GM12892 (cell line): Measurements from ENCODE around the gene IQCE.
"Not testable (repeated sequence)": the region's sequence is repeated elsewhere in the genome, so short reads cannot be mapped to it uniquely, and the experiment has no call there.

Experiments
- DNase-seq: peaks from one replicate; pipeline ENCODE4 v3.0.0; 2011; ENCODE audit not compliant: insufficient read length
- FAIRE-seq: peaks from 2 replicates; lab custom pipeline; 2011; peaks lifted over from hg19 to GRCh38; lab: Jason Lieb, UNC
- POLR2A ChIP-seq: IDR thresholded peaks from 2 replicates; pipeline ENCODE4 v1.6.1; 2011; ENCODE audit warnings: low read depth, low read length, control low read depth
- POLR2AphosphoS5 ChIP-seq: IDR thresholded peaks from 2 replicates; pipeline ENCODE4 v1.6.1; 2011; ENCODE audit warnings: low read depth, low read length, control low read depth
- TAF1 ChIP-seq: IDR thresholded peaks from 2 replicates; pipeline ENCODE4 v1.6.1; 2011; ENCODE audit warnings: low read depth, mild to moderate bottlenecking, control low read depth, low read length, borderline replicate concordance

Gene IQCE

DNA sequence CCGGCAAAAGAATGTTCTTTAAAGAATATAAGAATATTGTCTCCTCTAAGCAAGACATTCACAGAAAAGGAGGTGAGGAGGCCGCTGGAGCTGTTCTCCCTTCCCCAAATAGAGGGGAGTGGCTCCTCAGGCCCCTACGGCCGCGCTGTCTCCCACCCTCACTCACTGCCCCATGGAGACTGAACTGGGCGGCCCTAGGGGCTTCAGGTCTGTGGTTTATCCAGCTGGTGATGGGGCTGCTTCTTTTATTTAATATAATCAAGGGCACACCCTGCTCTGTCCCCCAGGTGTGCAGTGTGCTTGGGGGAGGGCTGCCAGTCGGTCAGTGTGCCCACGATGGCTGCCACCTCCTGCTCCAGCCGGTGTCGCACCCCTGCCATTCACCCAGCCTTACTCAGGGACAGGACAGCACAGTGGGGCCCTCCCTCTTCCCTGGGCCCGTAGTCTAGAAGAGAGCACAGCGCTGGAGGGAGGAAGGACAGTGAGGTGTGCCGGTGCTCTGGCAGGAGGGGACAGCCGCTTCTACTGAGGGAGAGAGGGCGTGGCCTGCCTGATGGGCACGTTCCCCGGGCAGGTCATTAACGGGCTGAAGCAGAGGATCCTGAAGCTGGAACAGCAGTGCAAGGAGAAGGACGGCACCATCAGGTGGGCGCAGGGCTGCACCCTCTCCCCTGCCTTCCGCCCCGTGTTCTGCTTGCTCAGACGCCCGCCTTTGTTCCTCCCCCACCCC, 23.4 kb downstream of the IQCE start:
- no peak for TF ChIP-seq TAF1
- TF ChIP-seq POLR2AphosphoS5, result no peak
- no peak for TF ChIP-seq POLR2A
- FAIRE-seq, result no peak
- no peak for DNase-seq

DNA sequence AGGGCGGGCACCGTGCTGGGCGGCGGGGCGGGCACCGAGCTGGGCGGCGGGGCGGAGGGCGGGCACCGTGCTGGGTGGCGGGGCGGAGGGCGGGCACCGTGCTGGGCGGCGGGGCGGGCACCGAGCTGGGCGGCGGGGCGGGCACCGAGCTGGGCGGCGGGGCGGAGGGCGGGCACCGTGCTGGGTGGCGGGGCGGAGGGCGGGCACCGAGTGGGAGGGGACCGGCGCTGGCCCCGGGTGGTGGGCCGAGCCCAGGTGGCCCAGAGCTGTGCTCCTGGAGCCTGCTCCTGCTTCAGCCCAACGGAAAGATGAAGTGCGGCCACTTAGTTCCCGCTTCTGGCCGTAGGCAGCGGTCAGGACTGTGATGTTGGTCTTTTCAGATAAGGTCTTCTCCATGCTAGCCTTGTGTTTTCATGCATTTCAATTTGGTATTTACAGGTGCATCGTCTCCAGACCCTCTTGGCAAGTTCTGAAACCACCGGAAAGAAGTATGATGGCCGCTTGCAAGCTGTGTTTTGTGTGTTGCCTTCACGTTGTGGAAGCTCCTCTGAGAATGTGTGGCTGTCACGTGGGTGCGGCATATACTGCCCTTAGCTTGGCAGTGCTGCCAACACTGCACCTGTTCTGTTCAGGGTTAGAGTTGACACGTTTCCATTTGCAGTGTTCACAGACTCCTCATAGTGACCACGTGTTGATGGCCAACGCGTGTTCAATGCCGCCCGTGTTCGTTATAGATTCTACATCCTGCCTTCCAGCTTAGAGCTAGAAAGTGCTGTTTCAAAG, 25.2 kb downstream of the IQCE start:
- TF ChIP-seq POLR2AphosphoS5, result no peak
- no peak for TF ChIP-seq TAF1
- TF ChIP-seq POLR2A, result no peak
- DNase-seq (no peak), FAIRE-seq (no peak)

DNA sequence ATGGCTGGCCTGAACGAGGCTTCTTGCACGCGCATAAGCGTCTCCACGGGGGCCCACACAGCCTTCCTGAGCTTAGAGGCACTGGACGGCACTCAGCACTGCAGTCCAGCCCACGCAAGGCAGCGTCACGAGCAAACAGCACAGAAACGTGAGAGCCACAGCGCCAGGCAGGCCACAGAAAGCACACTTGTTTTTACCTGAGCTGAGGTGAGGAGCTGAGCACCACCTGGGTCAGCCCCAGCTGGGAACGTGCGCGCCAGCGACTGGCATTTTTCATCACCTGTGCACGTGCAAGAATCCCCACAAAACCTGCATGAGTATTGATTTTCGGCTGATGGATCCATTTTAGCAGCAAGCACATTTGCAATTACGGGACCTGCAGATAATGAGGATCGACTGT, 26.7 kb downstream of the IQCE start:
- no peak for DNase-seq
- no peak for FAIRE-seq
- TF ChIP-seq POLR2AphosphoS5 (no peak), POLR2A (no peak), TAF1 (no peak)

DNA sequence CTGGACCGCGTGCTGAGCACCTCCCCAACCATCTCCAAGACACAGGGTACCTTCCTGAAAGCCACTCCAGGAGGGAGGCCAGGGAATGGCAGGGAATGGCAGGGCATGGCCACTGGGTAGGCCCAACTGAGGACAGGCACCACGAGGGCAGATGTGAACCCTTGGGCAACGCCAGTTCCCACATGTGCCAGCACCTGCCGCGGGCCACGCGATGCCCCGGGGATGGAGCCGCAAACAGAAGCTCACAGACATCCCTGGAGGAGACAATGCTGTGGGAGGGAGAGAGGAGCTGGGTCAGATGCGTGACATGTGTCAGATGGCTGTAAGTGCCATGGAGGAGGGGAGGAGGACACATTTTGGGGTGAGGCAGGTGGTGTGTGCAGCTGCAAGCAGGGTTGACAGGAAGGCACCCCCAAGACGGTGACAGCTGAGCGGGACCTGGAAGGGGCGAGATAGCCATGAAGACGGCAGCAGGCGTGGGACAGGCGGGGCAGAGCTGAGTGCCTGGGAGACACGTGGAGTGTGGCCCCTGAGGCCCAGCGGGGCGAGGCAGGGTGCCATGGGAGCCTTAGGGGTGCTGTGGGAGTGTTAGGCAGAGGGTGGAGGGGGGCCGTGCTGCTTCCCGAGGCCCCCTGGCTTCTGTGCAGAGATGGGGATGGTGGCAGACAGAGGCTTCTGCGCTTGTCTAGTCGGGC, 27.7 kb downstream of the IQCE start:
- FAIRE-seq, result no peak
- no peak for DNase-seq
- no peak for TF ChIP-seq TAF1
- TF ChIP-seq POLR2AphosphoS5, result no peak
- no peak for TF ChIP-seq POLR2A

DNA sequence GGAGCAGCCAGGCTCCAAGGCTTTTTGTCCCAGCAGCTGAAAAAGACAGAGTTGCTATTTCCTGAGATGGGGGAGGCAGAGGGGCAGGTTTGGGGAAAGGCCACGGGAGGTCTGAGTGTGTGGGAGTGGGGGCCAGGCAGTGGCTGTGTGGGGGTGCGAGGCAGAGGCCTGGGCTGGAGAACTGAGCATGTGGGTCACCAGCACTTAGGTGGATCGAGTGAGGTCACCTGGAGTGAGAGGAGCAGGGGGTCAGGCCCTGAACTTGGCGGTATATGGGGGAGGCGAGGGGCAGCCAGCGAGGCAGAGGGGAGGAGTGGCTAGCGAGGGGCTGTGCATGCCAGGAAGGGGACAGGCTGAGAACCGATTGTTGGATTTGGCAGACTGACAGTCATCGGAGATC, 28.4 kb downstream of the IQCE start:
- FAIRE-seq (no peak), DNase-seq (no peak)
- TF ChIP-seq POLR2AphosphoS5, result no peak
- no peak for TF ChIP-seq TAF1
- TF ChIP-seq POLR2A, result no peak

DNA sequence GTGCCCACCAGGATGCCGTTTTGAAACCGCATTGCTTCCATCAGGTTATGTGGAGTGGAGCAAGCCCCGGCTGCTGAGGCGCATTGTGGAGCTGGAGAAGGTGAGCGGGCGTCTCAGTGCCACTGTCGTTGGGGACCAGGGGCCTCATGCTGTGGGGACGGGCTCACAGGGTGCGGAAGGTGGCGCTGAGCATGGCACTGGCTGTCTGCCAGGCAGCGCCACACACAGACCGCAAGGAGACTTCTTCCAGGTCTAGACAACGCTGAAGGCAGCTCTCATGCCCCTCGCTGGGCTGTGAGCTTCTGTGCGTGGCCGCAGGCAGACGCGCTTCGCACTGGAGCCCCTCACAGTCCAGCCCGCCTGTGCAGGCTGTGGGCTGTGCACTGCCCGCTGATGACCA, 29.0 kb downstream of the IQCE start:
- FAIRE-seq (no peak), DNase-seq (no peak)
- no peak for TF ChIP-seq TAF1

DNA sequence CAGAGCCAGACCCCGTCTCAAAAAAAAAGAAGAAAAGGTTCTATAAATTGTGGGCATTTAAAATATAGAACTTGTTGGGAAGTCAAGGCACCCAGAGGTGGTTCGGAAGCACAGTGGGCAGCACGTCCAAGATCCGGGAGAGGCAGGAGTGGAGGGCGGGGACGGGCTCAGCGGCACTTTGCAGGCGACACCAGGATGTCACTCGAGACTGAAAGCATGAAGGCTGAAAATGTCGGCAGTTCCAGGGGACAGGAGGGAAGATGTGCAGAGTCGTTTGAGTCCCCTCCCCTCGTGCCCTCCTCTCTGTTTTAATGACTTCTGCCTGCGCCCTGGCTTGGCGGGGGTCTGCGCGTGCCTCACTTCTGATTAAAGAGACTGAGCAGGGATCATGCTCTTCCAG, 30.6 kb downstream of the IQCE start:
- FAIRE-seq (no peak), DNase-seq (no peak)
- TF ChIP-seq POLR2A (no peak), TAF1 (no peak), POLR2AphosphoS5 (no peak)

DNA sequence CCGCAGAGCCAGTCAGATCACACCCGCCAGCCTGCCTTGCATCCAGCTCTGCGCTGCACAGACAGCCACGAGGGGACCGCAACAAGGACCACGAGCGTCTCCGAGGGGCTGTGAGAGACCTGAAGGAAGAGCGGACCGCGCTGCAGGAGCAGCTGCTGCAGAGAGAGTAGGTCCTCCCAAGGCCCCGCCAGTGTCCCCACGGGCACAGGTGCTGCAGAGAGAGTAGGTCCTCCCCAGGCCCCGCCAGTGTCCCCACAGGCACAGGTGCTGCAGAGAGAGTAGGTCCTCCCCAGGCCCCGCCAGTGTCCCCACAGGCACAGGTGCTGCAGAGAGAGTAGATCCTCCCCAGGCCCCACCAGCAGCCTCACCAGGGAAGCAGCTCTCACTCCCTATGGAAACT, 31.2 kb downstream of the IQCE start:
- DNase-seq, FAIRE-seq: not testable (repeated sequence)

DNA sequence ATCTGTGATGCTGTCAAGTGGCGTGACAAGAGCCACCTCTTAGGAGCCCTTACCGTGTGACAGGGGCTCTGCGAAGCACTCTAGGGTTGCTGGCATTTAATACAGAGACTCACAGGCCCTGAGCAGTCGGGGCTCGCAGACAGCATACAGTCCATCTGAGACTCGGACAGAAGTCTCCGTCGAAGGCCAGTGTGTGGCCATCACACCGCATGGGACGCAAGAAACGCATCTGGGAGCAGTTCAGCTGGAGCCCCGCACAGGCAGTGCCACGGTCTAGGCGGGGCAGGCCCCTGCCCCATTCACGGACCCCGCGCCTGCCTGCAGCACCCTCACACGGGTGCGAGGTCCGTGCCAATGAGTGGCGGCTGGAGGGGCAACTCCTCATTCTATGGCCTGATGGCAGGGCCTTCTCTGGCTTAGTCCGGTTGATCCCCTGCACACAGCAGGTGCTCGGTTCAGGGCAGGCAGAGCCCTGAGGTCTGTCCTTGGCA, 33.6 kb downstream of the IQCE start:
- FAIRE-seq, result no peak
- TF ChIP-seq POLR2A, result no peak
- no peak for TF ChIP-seq POLR2AphosphoS5
- no peak for TF ChIP-seq TAF1
- DNase-seq, result no peak

DNA sequence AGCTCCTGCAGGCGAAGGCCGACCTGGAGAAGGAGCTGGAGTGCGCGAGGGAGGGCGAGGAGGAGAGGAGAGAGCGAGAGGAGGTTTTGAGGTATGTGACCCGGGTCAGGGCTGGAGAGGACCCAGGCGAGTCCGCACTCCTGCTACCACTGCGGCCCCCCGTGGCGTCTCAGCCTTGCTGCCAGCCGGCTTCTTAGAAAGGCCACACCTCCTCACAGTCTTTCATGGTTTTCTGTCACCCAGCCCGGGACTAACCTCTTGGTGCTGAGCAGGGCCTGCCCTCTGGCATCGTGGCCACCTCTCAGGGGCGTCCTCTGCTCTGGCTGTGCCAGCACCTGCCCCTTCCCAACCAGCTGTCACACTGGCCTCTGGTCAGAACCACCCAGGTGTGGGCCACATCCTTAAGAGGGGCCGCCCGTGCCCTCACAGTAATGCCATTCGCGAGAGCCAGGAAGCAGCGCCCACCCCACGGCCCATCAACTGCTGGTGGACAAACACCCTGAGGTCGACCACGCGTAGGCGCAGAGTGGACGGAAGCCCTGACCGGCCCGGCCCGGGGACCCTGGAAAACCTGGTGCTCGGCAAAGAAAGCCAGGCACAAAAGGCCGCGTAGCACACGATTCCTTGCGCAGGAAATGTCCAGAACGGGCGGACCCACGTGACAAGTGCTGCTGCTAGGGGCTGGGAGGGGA, 34.4 kb downstream of the IQCE start:
- no peak for TF ChIP-seq TAF1
- no peak for TF ChIP-seq POLR2A
- no peak for TF ChIP-seq POLR2AphosphoS5
- no peak for DNase-seq
- FAIRE-seq, result no peak

DNA sequence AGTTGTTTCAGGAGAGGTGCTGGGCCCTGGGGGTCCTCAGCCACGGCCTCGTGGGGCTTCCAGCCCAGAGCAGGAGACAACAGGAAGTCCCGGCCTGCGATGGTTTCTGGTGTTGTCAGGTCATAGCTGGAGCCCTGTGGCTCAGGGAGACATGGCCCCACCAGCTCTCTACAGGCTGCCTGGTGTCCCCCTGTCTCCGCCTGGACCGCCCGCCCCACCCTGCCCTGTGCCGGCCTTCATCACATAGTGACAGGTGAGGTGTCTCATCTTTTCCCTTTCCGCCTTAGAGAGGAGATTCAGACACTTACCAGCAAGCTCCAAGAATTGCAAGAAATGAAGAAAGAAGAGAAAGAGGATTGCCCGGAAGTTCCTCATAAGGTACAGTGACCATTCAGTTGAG, 35.8 kb downstream of the IQCE start:
- FAIRE-seq, result no peak
- DNase-seq, result no peak
- TF ChIP-seq POLR2AphosphoS5 (no peak), TAF1 (no peak), POLR2A (no peak)

DNA sequence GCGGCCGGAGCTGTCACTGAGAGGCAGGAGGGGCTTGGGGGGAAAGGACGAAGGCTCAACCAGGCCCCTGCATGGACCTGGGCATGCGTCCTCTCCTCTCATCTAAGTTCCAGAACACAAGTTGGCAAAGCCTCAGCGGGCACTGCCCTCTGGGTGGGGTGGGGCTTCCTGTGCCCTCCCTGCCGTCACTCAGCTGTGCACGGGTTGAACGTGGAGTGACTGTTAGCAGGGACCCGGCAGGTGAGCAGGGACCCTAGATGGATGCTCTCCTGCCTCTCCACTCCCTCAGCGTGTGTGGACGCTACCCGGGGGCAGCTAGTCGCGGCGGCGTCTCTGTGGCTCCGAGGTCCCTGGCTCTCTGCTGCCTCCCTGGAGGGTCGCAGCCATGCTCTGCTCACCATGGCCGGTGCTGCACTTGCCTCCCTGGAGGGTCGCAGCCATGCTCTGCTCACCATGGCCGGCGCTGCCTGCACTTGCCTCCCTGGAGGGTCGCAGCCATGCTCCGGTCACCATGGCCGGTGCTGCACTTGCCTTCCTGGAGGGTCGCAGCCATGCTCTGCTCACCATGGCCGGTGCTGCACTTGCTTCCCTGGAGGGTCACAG, 36.6 kb downstream of the IQCE start:
- FAIRE-seq (no peak), DNase-seq (no peak)
- TF ChIP-seq POLR2A (no peak), TAF1 (no peak)
